ENCODE data around the gene TMEM59. TPM values are rescaled to one million over a fixed set of nuclear protein-coding genes. Genes with fewer than 3 reads are reported as not detected.
A peak's percentile ranks its signal among the peaks of the same experiment; 100 is the strongest.

TMEM59 gene
- total RNA-seq, 1 donor from 2014 or later = 337 TPM

DNA sequence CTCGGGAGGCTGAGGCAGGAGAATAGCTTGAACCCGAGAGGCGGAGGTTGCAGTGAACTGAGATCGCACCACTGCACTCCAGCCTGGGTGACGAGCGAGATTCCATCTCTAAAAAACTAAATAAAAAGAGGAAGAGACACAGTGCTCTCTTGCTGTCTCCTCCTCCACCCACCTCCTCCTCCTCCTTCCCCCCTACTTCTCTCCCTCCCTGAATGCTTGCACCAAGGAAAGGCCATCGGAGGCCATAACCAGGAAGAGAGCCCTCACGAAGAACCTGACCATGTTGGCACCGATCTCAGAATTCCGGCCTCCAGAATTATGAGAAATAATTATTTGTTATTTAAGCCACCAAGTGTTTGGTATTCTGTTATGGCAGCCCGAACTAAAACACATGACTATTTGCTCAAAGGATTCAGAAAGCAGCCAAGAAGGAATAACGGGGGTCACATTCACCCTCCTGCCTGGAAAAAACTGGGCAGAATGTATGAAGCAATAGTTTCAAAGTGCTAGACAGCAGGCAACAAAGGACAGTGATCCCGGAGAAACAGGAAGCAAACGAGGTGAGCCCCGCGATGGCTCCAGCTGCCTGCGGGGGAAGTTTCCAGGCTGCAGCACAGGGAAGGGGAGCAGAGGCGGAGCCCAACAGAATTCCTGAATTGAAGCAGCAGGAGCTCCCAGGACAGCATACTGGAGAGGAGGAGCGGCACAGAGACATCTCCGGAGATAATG, 70.8 kb downstream of the TMEM59 start:
- TF ChIP-seq, protein P1, sequence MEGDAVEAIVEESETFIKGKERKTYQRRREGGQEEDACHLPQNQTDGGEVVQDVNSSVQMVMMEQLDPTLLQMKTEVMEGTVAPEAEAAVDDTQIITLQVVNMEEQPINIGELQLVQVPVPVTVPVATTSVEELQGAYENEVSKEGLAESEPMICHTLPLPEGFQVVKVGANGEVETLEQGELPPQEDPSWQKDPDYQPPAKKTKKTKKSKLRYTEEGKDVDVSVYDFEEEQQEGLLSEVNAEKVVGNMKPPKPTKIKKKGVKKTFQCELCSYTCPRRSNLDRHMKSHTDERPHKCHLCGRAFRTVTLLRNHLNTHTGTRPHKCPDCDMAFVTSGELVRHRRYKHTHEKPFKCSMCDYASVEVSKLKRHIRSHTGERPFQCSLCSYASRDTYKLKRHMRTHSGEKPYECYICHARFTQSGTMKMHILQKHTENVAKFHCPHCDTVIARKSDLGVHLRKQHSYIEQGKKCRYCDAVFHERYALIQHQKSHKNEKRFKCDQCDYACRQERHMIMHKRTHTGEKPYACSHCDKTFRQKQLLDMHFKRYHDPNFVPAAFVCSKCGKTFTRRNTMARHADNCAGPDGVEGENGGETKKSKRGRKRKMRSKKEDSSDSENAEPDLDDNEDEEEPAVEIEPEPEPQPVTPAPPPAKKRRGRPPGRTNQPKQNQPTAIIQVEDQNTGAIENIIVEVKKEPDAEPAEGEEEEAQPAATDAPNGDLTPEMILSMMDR (IDR thresholded peaks at IDR 0.05; ENCODE audit: borderline replicate concordance) = no peak
- intact Hi-C loops (cut with micrococcal nuclease) = no loop called here

GRCh38 chr1:53981220-53981619, 71.8 kb downstream of the TMEM59 start:
- Histone ChIP-seq H3K4me3 (no peak overlapping the region), H3K36me3 (no peaks in the 10 kb centered on the region), H3K27ac (replicated peaks) (no peak overlapping the region), H3K27me3 (ENCODE audit: low read depth) (no peaks in the 10 kb centered on the region), H3K4me1 (peaks cover 10% of the 10 kb centered on the region), H3K9me3 (replicated peaks) (no peaks in the 10 kb centered on the region)
- TF ChIP-seq, protein P1 (IDR thresholded peaks at IDR 0.05; ENCODE audit: borderline replicate concordance) = no peak
- intact Hi-C loops (cut with micrococcal nuclease) = no loop called here
- no peak for DNase-seq

More for the DNA sequence above, 70.8 kb downstream of the TMEM59 start:
- Histone ChIP-seq H3K9me3 (replicated peaks) (no peaks in the 10 kb centered on the region), H3K27ac (replicated peaks) (peak overlapping the region; percentile 42), H3K4me3 (peak overlapping the region; percentile 60), H3K27me3 (ENCODE audit: low read depth) (no peaks in the 10 kb centered on the region), H3K36me3 (no peaks in the 10 kb centered on the region), H3K4me1 (peaks cover 10% of the 10 kb centered on the region)
- DNase-seq = peak; percentile 32

DNA sequence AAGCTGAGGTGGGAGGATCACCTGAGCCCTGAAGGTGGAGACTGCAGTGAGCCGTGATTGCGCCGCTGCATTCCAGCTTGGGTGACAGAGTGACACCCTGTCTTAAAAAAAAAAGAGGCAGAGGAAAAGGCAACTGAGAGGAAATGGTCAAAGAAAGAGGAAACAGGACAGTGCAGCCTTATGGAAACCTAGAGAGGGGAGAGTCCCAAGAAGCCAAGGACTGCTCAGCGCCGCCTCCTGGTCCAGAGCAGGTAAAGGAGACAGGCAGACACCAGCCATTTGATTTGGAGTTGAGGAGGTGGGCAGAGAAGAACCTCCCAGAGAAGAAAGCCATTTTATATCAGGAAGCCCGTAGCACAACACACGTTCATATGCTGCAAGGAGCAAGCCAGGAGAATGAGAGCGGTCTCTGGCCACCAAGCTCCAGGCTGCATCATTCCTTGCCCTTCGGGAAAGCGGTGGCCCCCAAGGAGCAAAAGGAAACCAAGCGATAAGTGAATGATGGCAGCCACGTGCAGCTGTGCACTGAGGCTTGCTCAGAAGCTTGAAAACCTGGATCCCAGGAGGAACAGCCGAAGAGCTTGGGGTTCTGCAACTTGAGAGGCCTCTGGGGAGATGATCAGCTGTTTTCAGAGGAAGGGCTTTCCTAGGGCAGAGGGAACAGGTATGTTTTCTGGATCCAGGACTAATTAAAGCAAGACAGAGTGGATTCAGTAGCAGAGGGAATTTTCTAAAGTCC, 73.1 kb downstream of the TMEM59 start:
- H3K4me1 ChIP-seq = peaks cover 10% of the 10 kb centered on the region
- no peak overlapping the region for H3K27ac ChIP-seq (replicated peaks)
- H3K36me3 ChIP-seq = no peaks in the 10 kb centered on the region
- H3K27me3 ChIP-seq (ENCODE audit: low read depth) = no peaks in the 10 kb centered on the region
- TF ChIP-seq, protein P1 (IDR thresholded peaks at IDR 0.05; ENCODE audit: borderline replicate concordance) = no peak
- intact Hi-C loops (cut with micrococcal nuclease) = no loop called here
- H3K9me3 ChIP-seq (replicated peaks) = no peaks in the 10 kb centered on the region
- H3K4me3 ChIP-seq = no peak overlapping the region
- no peak for DNase-seq

Small RNA genes within 50 kb of the gene (microRNA-seq; reads per million reads assigned to microRNA genes)
- gene MIR4781 = 1.6 reads per million

Other genes with a start within 250 kb of the TMEM59 start
- gene NDC1, start 214.9 kb downstream of the TMEM59 start, total RNA-seq = 5.7 TPM
- gene YIPF1, start 163.4 kb downstream of the TMEM59 start, total RNA-seq = 13.9 TPM
- not detected for gene DIO1, start 159.0 kb downstream of the TMEM59 start, total RNA-seq
- gene IFT25, start 107.5 kb downstream of the TMEM59 start, total RNA-seq = 13.2 TPM
- gene LRRC42, start 106.9 kb downstream of the TMEM59 start, total RNA-seq = 12.9 TPM
- gene LDLRAD1, start 35.0 kb downstream of the TMEM59 start, total RNA-seq = not detected
- 5.7 TPM for gene TCEANC2, start 404 bp upstream of the TMEM59 start, total RNA-seq
- not detected for gene CDCP2, start 99.8 kb upstream of the TMEM59 start, total RNA-seq
- 6.1 TPM for gene CYB5RL, start 146.8 kb upstream of the TMEM59 start, total RNA-seq
- 78.3 TPM for gene MRPL37, start 147.0 kb upstream of the TMEM59 start, total RNA-seq